ENCODE data around the gene IL34.

- TF ChIP-seq CTCF (IDR thresholded peaks at IDR 0.05) = no peak
- TF ChIP-seq POLR2A (IDR thresholded peaks at IDR 0.05) = no peak
These were observed 11.5 kb upstream of the IL34 start for GRCh38 chr16:70634861-70635260.

All from vagina (tissue), 2 donors.